Gastroesophageal sphincter (tissue), 2 donors: ENCODE data around the gene CNTLN.

Experiments
- POLR2A ChIP-seq, 2 donors: fragments of 450-650 bp; IDR thresholded peaks; one replicate each; pipeline ENCODE4 v1.6.1; 2017; ENCODE audit warnings: antibody characterized with exemption in 2 of 2, mild to moderate bottlenecking in 2 of 2, moderate library complexity in 1 of 2
- POLR2AphosphoS5 ChIP-seq: sonication (generic); formaldehyde crosslinking; IDR thresholded peaks from one replicate; pipeline ENCODE4 v1.6.1; 2017; ENCODE audit warnings: antibody characterized with exemption

GRCh38 chr9:17436854-17437253, 302.0 kb downstream of the CNTLN start:
- TF ChIP-seq POLR2AphosphoS5 (no peak), POLR2A (IDR thresholded peaks at IDR 0.05) (no peak)
